Measurements from ENCODE around the gene MYO7A.

Gene MYO7A

DNA sequence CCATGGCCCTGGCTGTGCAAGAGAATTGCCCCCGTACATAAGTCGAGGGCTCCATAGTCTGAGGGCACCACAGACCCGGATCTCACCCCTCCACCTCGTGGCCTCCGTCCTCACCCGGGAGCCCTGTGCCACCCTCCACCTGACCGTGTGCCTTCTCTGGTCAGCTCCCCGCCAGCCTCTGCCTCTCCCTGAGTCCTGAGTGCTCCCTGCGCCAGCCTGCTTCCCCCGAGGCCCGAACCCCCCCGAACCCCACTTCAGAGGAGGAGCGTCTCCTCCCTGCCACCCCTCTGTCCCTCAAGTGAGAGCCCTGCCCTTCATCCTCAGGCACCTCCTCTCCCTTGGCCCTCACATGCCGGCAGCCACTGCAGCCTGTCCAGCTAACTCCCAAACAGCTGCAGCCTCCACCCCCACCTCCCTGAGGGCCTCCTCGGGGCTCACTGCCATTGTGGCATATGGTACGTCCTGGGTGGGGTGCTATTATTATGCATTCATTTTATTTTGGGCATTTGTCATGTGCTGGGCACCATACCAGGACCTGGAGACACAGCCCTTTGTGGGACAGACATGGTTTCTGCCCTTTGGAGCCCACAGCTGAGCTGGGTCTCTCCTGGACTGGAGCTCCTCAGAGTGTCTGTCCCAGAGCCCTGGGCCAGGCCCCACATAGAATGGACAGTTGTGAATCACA lies 67.2 kb downstream of the MYO7A start:
- no peak overlapping the region for H3K4me3 ChIP-seq (ENCODE audit: low read depth, low read length)
- TF ChIP-seq, protein P1, sequence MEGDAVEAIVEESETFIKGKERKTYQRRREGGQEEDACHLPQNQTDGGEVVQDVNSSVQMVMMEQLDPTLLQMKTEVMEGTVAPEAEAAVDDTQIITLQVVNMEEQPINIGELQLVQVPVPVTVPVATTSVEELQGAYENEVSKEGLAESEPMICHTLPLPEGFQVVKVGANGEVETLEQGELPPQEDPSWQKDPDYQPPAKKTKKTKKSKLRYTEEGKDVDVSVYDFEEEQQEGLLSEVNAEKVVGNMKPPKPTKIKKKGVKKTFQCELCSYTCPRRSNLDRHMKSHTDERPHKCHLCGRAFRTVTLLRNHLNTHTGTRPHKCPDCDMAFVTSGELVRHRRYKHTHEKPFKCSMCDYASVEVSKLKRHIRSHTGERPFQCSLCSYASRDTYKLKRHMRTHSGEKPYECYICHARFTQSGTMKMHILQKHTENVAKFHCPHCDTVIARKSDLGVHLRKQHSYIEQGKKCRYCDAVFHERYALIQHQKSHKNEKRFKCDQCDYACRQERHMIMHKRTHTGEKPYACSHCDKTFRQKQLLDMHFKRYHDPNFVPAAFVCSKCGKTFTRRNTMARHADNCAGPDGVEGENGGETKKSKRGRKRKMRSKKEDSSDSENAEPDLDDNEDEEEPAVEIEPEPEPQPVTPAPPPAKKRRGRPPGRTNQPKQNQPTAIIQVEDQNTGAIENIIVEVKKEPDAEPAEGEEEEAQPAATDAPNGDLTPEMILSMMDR (IDR thresholded peaks at IDR 0.05; ENCODE audit: low read depth, low read length): no peak
- H3K36me3 ChIP-seq: peaks cover 88% of the 10 kb centered on the region
- no peaks in the 10 kb centered on the region for H3K9me3 ChIP-seq (ENCODE audit: severe bottlenecking)
- DNase-seq: no peak
- H3K27ac ChIP-seq: peak overlapping the region; percentile 60
- H3K27me3 ChIP-seq (ENCODE audit: insufficient read depth, low read depth, severe bottlenecking): no peaks in the 10 kb centered on the region

DNA sequence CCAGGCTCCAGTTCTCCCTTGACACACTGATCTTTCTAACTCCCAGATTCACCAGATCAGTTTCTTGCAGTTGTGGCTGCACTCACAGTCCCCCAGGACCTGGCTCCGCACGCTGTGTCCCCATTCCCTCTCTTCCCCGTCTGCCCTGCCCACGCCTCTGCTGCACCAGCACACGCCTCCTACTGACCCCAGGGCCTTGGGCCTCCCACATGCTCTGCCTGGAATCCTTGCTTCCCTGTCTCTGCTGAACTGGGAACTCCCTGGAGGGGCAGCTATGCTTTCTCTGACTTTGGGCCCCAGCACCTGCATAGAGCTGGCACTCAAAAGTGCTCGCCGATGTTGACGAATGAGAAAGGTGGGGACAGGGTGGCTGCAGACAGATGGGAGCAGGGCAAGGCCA lies 68.9 kb downstream of the MYO7A start:
- no peak overlapping the region for H3K27ac ChIP-seq
- H3K9me3 ChIP-seq (ENCODE audit: severe bottlenecking): no peaks in the 10 kb centered on the region
- TF ChIP-seq, protein P1 (IDR thresholded peaks at IDR 0.05; ENCODE audit: low read depth, low read length): no peak
- H3K4me3 ChIP-seq (ENCODE audit: low read depth, low read length): no peak overlapping the region
- DNase-seq: no peak
- H3K27me3 ChIP-seq (ENCODE audit: insufficient read depth, low read depth, severe bottlenecking): no peaks in the 10 kb centered on the region
- H3K36me3 ChIP-seq: peaks cover 88% of the 10 kb centered on the region

DNA sequence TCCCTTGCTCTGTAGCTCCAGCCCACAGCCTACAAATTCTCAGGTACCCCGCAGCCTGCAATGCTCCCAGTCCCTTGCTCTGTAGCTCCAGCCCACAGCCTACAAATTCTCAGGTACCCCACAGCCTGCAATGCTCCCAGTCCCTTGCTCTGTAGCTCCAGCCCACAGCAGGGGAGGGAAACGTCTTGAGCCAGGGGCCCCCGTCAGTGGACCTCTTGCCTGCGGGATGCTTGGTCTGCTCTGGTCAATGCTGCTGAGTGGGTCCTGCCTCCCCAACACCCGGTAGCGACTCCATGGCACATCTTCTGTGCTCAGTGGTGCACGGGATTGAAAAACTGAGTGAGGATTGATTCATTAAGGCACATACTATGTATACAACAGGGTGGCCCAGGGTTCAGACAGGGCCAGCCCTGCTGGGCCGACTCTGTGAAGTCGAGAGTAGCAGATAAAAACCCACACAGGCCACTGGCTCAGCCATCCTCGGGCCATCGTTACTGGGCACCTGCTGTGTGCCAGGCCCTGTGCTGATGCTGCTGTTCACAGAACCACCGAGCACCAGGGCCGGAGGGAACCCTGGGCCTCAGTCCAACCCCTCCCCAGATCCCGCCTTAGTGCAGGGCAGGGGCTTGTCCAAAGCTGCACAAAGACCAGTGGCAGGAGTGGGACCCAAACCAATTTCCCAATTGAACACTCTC lies 69.7 kb downstream of the MYO7A start:
- Histone ChIP-seq H3K4me3 (ENCODE audit: low read depth, low read length) (no peak overlapping the region), H3K36me3 (peaks cover 86% of the 10 kb centered on the region), H3K27me3 (ENCODE audit: insufficient read depth, low read depth, severe bottlenecking) (no peaks in the 10 kb centered on the region), H3K9me3 (ENCODE audit: severe bottlenecking) (no peaks in the 10 kb centered on the region), H3K27ac (no peak overlapping the region)
- TF ChIP-seq, protein P1 (IDR thresholded peaks at IDR 0.05; ENCODE audit: low read depth, low read length): no peak
- peak; percentile 4 for DNase-seq

DNA sequence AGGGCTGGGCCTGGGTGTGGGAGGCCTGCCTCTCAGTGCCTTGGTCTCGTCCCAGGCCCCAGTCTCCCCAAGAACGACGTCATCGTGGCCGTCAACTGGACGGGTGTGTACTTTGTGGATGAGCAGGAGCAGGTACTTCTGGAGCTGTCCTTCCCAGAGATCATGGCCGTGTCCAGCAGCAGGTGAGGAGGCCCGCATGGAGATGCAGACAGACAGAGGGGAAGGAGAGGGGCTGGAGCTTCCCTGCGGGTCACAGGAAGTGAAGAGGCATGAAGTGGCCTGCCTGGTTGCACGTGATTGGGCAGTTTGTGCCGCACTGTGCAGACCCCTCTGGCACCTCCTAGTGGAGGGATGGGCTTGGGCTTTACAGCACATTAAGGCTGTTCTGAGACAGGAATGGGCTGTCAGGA lies 70.4 kb downstream of the MYO7A start:
- peaks cover 88% of the 10 kb centered on the region for H3K36me3 ChIP-seq
- H3K9me3 ChIP-seq (ENCODE audit: severe bottlenecking): no peaks in the 10 kb centered on the region
- H3K27me3 ChIP-seq (ENCODE audit: insufficient read depth, low read depth, severe bottlenecking): no peaks in the 10 kb centered on the region
- H3K4me3 ChIP-seq (ENCODE audit: low read depth, low read length): no peak overlapping the region
- peak; percentile 69 for DNase-seq
- TF ChIP-seq, protein P1 (IDR thresholded peaks at IDR 0.05; ENCODE audit: low read depth, low read length): peak; percentile 80
- H3K27ac ChIP-seq: no peak overlapping the region

- Histone ChIP-seq H3K4me3 (ENCODE audit: low read depth, low read length) (no peak overlapping the region), H3K27ac (no peak overlapping the region), H3K36me3 (peaks cover 84% of the 10 kb centered on the region), H3K27me3 (ENCODE audit: insufficient read depth, low read depth, severe bottlenecking) (no peaks in the 10 kb centered on the region), H3K9me3 (ENCODE audit: severe bottlenecking) (no peaks in the 10 kb centered on the region)
- TF ChIP-seq, protein P1 (IDR thresholded peaks at IDR 0.05; ENCODE audit: low read depth, low read length): no peak
- no peak for DNase-seq
Observed at GRCh38 chr11:77199137-77199745, 71.2 kb downstream of the MYO7A start.

Data from WERI-Rb-1 (cell line).